GM21528 (cell line): ENCODE results near the gene PCYT1A.
"Not testable (repeated sequence)": the region's sequence is repeated elsewhere in the genome, so short reads cannot be mapped to it uniquely, and the experiment has no call there.

ENCODE experiments used
- ATAC-seq: cut with Tn5 transposase; IDR thresholded peaks from one replicate; pipeline ENCODE4 v1.9.1; 2021; ENCODE audit warnings: mild to moderate bottlenecking, moderate library complexity; ENCODE audit not compliant: unreplicated experiment, low FRiP score

PCYT1A gene

GRCh38 chr3:196292286-196292923 lies 4.9 kb upstream of the PCYT1A start:
- no peak for ATAC-seq

GRCh38 chr3:196288141-196288460 lies 575 bp upstream of the PCYT1A start:
- ATAC-seq: no peak

- peak; percentile 9 for ATAC-seq
These were observed 461 bp downstream of the PCYT1A start for GRCh38 chr3:196287090-196287439.

- no peak for ATAC-seq
These were observed 3.1 kb downstream of the PCYT1A start for GRCh38 chr3:196284396-196284795.

- no peak for ATAC-seq
These were observed 5.6 kb downstream of the PCYT1A start for GRCh38 chr3:196281962-196282361.

- no peak for ATAC-seq
These were observed 6.7 kb downstream of the PCYT1A start for GRCh38 chr3:196280689-196281440.

GRCh38 chr3:196275126-196275525 lies 12.4 kb downstream of the PCYT1A start:
- peak; percentile 5 for ATAC-seq

- peak; percentile 75 for ATAC-seq
These were observed 12.9 kb downstream of the PCYT1A start for GRCh38 chr3:196274585-196274984.

- ATAC-seq: no peak
These were observed 13.9 kb downstream of the PCYT1A start for GRCh38 chr3:196273655-196274054.

GRCh38 chr3:196272826-196273225 lies 14.7 kb downstream of the PCYT1A start:
- ATAC-seq: no peak

GRCh38 chr3:196270499-196270898 lies 17.0 kb downstream of the PCYT1A start:
- ATAC-seq: no peak

GRCh38 chr3:196268284-196269163 lies 19.0 kb downstream of the PCYT1A start:
- ATAC-seq: no peak

GRCh38 chr3:196263819-196264218 lies 23.7 kb downstream of the PCYT1A start:
- ATAC-seq: no peak

GRCh38 chr3:196260784-196261183 lies 26.7 kb downstream of the PCYT1A start:
- no peak for ATAC-seq

GRCh38 chr3:196255776-196256175 lies 31.8 kb downstream of the PCYT1A start:
- ATAC-seq: no peak

GRCh38 chr3:196254376-196255283 lies 32.9 kb downstream of the PCYT1A start:
- no peak for ATAC-seq

- no peak for ATAC-seq
These were observed 35.6 kb downstream of the PCYT1A start for GRCh38 chr3:196251918-196252317.

- ATAC-seq: no peak
These were observed 40.8 kb downstream of the PCYT1A start for GRCh38 chr3:196246612-196247308.

GRCh38 chr3:196244166-196244565 lies 43.4 kb downstream of the PCYT1A start:
- not testable (repeated sequence) for ATAC-seq

- no peak for ATAC-seq
These were observed 45.8 kb downstream of the PCYT1A start for GRCh38 chr3:196241704-196242103.
